ENCODE results near the gene PRKAB2.
"Not testable (repeated sequence)": the region's sequence is repeated elsewhere in the genome, so short reads cannot be mapped to it uniquely, and the experiment has no call there.

DNA sequence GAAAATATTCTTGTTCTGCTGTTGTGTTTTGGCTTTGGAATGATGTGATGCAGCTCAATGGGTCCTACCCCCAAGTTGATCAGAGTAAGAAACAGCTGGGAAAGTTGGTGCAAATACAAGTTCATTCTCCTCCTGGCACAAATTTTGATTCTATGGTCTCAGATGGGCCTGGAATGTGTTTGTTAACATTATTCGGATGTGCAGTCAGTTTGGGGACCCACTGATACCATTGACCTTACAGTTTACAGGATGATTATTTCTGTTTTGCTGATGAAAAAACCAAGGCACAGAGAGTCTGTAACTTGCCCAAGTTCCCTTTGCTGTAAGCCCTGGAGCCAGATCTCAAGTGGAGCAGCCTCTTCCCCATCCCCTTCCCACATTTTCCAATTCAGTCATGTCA, 41.5 kb downstream of the PRKAB2 start:
- TF ChIP-seq, protein P1, sequence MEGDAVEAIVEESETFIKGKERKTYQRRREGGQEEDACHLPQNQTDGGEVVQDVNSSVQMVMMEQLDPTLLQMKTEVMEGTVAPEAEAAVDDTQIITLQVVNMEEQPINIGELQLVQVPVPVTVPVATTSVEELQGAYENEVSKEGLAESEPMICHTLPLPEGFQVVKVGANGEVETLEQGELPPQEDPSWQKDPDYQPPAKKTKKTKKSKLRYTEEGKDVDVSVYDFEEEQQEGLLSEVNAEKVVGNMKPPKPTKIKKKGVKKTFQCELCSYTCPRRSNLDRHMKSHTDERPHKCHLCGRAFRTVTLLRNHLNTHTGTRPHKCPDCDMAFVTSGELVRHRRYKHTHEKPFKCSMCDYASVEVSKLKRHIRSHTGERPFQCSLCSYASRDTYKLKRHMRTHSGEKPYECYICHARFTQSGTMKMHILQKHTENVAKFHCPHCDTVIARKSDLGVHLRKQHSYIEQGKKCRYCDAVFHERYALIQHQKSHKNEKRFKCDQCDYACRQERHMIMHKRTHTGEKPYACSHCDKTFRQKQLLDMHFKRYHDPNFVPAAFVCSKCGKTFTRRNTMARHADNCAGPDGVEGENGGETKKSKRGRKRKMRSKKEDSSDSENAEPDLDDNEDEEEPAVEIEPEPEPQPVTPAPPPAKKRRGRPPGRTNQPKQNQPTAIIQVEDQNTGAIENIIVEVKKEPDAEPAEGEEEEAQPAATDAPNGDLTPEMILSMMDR (IDR thresholded peaks at IDR 0.05; ENCODE audit: insufficient read depth, low read depth, low read length): not testable (repeated sequence)
- TF ChIP-seq EZH2 (IDR thresholded peaks at IDR 0.05; ENCODE audit: insufficient read depth, low read length): not testable (repeated sequence)

Measured in astrocyte (in vitro differentiated cells and primary cell).